ENCODE measurements around the gene UBA5.

The UBA5 gene

GRCh38 chr3:132694991-132695390 is 34.9 kb downstream of the UBA5 start:
- H3K4me3 ChIP-seq (ENCODE audit: severe bottlenecking): no peak overlapping the region
- H3K9me3 ChIP-seq (ENCODE audit: severe bottlenecking): no peaks in the 10 kb centered on the region
- TF ChIP-seq CTCF (IDR thresholded peaks at IDR 0.05; ENCODE audit: poor library complexity, severe bottlenecking): no peak
- DNase-seq (ENCODE audit: low spot score) (no peak), ATAC-seq (ENCODE audit: low read depth) (no peak)
- H3K27me3 ChIP-seq (ENCODE audit: insufficient read depth, poor library complexity, severe bottlenecking): no peaks in the 10 kb centered on the region
- no peak overlapping the region for H3K27ac ChIP-seq (ENCODE audit: poor library complexity, severe bottlenecking)
- H3K4me1 ChIP-seq (ENCODE audit: insufficient read depth, poor library complexity, severe bottlenecking): no peaks in the 10 kb centered on the region
- peaks cover 91% of the 10 kb centered on the region for H3K36me3 ChIP-seq (ENCODE audit: low read depth)

- Histone ChIP-seq H3K36me3 (ENCODE audit: low read depth) (peaks cover 91% of the 10 kb centered on the region), H3K4me3 (ENCODE audit: severe bottlenecking) (no peak overlapping the region), H3K9me3 (ENCODE audit: severe bottlenecking) (no peaks in the 10 kb centered on the region), H3K27ac (ENCODE audit: poor library complexity, severe bottlenecking) (no peak overlapping the region), H3K27me3 (ENCODE audit: insufficient read depth, poor library complexity, severe bottlenecking) (no peaks in the 10 kb centered on the region), H3K4me1 (ENCODE audit: insufficient read depth, poor library complexity, severe bottlenecking) (no peaks in the 10 kb centered on the region)
- no peak for TF ChIP-seq CTCF (IDR thresholded peaks at IDR 0.05; ENCODE audit: poor library complexity, severe bottlenecking)
- ATAC-seq (ENCODE audit: low read depth) (no peak), DNase-seq (ENCODE audit: low spot score) (no peak)
These were observed 35.3 kb downstream of the UBA5 start for GRCh38 chr3:132695422-132695821.

- no peaks in the 10 kb centered on the region for H3K4me1 ChIP-seq (ENCODE audit: insufficient read depth, poor library complexity, severe bottlenecking)
- DNase-seq (ENCODE audit: low spot score) (no peak), ATAC-seq (ENCODE audit: low read depth) (no peak)
- TF ChIP-seq CTCF (IDR thresholded peaks at IDR 0.05; ENCODE audit: poor library complexity, severe bottlenecking): no peak
- H3K9me3 ChIP-seq (ENCODE audit: severe bottlenecking): no peaks in the 10 kb centered on the region
- peaks cover 76% of the 10 kb centered on the region for H3K36me3 ChIP-seq (ENCODE audit: low read depth)
- H3K27ac ChIP-seq (ENCODE audit: poor library complexity, severe bottlenecking): no peak overlapping the region
- no peaks in the 10 kb centered on the region for H3K27me3 ChIP-seq (ENCODE audit: insufficient read depth, poor library complexity, severe bottlenecking)
- no peak overlapping the region for H3K4me3 ChIP-seq (ENCODE audit: severe bottlenecking)
These were observed 43.6 kb downstream of the UBA5 start for GRCh38 chr3:132703733-132704132.

GRCh38 chr3:132709761-132710160 is 49.6 kb downstream of the UBA5 start:
- H3K4me1 ChIP-seq (ENCODE audit: insufficient read depth, poor library complexity, severe bottlenecking): no peaks in the 10 kb centered on the region
- H3K27ac ChIP-seq (ENCODE audit: poor library complexity, severe bottlenecking): no peak overlapping the region
- ATAC-seq (ENCODE audit: low read depth) (no peak), DNase-seq (ENCODE audit: low spot score) (no peak)
- H3K9me3 ChIP-seq (ENCODE audit: severe bottlenecking): no peaks in the 10 kb centered on the region
- H3K27me3 ChIP-seq (ENCODE audit: insufficient read depth, poor library complexity, severe bottlenecking): no peaks in the 10 kb centered on the region
- TF ChIP-seq CTCF (IDR thresholded peaks at IDR 0.05; ENCODE audit: poor library complexity, severe bottlenecking): no peak
- H3K36me3 ChIP-seq (ENCODE audit: low read depth): peaks cover 71% of the 10 kb centered on the region
- no peak overlapping the region for H3K4me3 ChIP-seq (ENCODE audit: severe bottlenecking)

- TF ChIP-seq CTCF (IDR thresholded peaks at IDR 0.05; ENCODE audit: poor library complexity, severe bottlenecking): no peak
- H3K36me3 ChIP-seq (ENCODE audit: low read depth): peaks cover 71% of the 10 kb centered on the region
- DNase-seq (ENCODE audit: low spot score): no peak
These were observed 50.2 kb downstream of the UBA5 start for GRCh38 chr3:132710311-132710710.

More at GRCh38 chr3:132710311-132710710, 50.2 kb downstream of the UBA5 start:
- Histone ChIP-seq H3K9me3 (ENCODE audit: severe bottlenecking) (no peaks in the 10 kb centered on the region), H3K27me3 (ENCODE audit: insufficient read depth, poor library complexity, severe bottlenecking) (no peaks in the 10 kb centered on the region), H3K27ac (ENCODE audit: poor library complexity, severe bottlenecking) (no peak overlapping the region), H3K4me1 (ENCODE audit: insufficient read depth, poor library complexity, severe bottlenecking) (no peaks in the 10 kb centered on the region), H3K4me3 (ENCODE audit: severe bottlenecking) (no peak overlapping the region)
- no peak for ATAC-seq (ENCODE audit: low read depth)

Measured in RWPE2 (cell line).